IPS DF 4.7 (cell line): Measurements from ENCODE around the gene RPP25L.
A peak's percentile ranks its signal among the peaks of the same experiment; 100 is the strongest.

Experiments
- DNase-seq: peaks from one replicate; pipeline ENCODE4 v3.0.0-alpha.2; 2013; ENCODE audit warnings: low spot score; ENCODE audit errors: extremely low read depth

The RPP25L gene

DNA sequence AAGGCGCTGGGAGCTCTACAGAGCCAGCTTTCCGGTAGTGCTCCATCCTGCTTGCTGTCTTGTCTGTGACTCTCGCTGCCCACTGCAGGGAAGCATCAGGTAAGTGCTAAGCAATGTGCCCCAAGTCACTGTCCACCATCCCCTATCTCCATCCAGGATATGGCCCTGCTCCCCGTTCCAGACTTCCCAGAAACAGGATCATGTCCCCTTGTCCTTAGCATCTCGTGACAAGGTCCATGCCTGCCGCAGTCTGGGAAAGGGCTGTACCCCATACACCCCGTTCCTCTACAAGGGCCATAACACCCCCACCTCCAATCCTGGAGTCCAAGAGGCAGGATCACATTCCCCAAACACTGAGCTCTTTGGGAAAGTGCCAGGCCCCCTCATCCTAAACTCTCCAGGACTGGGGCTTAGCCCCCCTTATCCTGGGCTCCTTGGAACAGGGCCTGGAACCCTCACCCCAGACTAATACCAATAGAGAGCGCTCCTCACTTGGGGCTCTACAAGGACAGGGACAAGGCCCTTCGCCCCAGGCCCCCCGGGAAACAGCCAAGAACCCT, 566 bp downstream of the RPP25L start:
- DNase-seq, result no peak

- DNase-seq, result no peak
Observed at GRCh38 chr9:34610434-34611206, 1.3 kb downstream of the RPP25L start.

DNA sequence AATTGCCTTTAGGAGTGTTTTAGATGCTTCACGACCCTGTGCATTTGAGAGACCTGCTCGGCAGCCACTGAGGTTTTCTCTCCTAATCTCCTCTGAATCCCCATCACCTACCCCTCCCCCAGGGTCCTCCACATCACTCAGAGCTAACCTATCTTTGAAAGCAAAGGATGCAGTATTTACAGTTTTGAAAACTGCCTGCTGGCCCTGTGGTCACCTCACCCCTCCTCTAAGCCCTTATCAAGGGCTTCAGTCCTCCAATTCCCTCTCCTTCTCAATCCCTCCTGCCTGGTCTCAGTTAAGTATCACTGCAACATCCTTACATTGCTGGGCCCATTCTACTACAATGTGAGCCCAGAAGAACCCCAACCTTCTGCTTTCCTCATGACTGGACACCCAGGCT, 4.6 kb downstream of the RPP25L start:
- no peak for DNase-seq

- DNase-seq, result no peak
Observed at GRCh38 chr9:34606905-34607304, 5.0 kb downstream of the RPP25L start.

- no peak for DNase-seq
Observed at GRCh38 chr9:34606190-34606589, 5.7 kb downstream of the RPP25L start.

DNA sequence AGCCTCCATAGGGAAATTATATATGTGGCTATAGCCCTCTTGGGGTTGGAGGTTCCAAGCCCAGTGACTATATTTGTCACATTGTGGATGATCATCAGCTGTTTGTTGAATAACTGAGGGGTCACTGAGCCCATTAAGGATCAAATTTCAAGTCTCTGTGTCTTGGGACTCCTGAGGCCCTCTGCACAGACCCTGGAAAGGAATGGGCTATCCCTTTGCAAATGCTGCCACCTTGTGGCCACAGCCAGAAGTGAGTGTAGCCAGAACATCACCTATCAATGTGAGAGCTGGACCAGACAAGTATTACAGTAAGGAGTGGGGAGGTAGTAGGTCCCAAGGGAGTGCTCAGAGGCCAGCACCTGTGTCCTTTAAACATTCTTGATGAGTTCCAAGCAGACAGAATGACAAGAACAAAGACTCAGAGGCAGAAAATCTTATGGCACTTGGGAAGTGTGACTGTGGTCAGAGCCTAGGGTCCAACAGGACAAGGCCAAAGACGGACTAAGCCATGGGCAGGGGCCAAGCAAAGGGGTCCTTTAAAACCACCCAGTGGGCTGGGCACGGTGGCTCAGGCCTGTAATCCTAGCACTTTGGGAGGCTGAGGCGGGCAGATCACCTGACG, 8.2 kb downstream of the RPP25L start:
- peak; percentile 80 for DNase-seq

- DNase-seq, result no peak
Observed at GRCh38 chr9:34601937-34602573, 9.8 kb downstream of the RPP25L start.

DNA sequence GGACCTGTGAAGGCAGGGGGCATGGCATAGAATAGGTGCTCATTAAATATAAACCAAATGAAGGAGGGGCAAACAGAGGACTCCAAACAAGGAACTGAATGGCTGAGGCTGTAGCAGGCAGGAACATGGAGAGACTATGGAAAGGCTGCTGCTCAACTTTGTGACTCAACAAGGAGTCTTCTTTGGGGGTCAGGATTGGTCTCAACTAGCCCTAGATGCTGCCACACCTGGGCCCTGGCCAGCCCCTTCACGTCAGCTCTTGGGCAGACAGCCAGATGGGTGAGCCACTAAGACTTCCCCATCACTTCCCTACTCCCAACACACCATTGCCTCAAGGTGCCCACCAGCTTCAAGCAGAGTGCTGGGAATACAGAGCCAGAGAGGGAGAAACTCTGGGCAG, 11.0 kb downstream of the RPP25L start:
- no peak for DNase-seq

GRCh38 chr9:34599546-34599945, 12.4 kb downstream of the RPP25L start:
- DNase-seq, result no peak

DNA sequence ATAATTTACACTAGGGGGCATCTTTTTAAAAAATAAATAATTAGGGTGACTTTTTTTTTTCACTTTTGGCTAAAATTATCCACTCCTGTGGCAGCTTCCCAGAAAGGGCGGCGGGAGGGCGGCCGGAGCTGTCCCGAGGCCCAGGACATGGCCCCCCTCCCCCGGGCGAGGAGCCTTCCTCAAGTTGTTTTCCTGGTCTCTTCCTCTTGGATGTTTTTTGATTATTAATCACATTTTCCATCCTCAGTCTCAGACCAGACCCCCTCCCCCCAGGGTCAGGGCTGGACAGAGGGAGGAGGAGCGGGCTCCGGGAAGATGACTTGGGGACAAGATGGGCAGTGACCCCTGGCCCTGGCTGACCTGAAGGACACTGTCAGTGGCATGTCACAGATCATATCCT, 17.7 kb downstream of the RPP25L start:
- DNase-seq, result no peak

GRCh38 chr9:34592895-34593601, 18.8 kb downstream of the RPP25L start:
- no peak for DNase-seq

- no peak for DNase-seq
Observed at GRCh38 chr9:34591917-34592866, 19.7 kb downstream of the RPP25L start.

GRCh38 chr9:34591248-34591916, 20.5 kb downstream of the RPP25L start:
- DNase-seq, result no peak

GRCh38 chr9:34590381-34591247, 21.3 kb downstream of the RPP25L start:
- no peak for DNase-seq

DNA sequence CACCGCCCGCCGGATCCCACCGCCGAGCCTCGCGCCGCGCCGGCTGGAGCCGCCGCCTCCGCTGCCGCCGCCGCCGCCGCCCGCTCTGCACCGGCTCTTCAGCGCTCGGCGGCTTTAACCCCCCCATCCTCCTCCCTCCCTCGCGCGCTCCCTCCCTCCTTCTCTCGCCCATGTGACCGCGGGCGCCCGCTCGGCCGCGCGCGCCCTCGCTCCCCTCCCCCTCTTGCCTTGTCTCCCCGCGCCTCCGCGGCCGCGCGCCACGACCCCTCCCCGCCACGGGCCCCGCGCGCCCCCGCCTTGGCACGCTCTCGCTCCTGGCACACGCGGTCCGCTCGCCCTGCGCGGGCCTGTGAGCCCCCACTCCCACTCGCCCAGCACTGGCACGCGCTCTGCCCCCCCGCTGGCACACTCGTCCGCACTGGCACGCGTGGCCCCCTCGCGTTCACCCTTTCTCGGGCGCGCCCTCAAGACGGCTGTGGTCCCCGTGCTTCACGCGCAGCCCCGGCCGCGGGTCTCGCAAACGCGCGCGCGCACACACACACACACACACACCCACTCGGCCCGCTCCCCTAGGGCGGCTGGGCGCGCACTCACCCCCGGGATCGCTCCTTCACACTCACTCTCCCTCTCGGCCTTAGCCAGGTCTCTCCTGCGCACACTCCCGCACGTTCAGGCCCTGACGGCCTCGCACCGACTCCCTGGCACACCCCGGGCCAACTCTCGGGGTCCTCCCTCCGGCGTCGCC, 22.1 kb downstream of the RPP25L start, which contains the start of gene CNTFR:
Gene CNTFR (minus strand): TSS at position 89 of the 745 bp plus-strand sequence. CDS start 20,743 bp downstream, outside the sequence.
- DNase-seq, result no peak

GRCh38 chr9:34588671-34589635, 22.9 kb downstream of the RPP25L start:
- no peak for DNase-seq

DNA sequence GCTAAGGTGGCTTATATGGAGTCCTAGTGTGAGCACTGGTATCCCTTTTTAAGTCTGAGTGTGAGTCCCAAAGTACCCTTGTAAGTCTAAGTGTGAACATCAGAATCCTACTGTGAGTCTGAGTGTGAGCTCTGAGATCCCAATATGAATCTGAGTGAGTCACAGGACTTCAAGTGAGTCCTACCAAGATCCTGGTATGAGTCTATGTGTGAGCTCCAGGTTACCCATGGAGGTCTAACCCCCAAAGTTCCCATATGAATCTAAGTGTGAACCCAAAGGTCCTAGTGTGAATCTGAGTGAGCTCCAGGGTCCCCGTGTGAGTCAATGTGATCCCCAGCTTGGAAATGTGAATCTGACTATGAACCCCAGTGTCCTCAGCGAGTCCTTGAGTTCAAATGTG, 24.6 kb downstream of the RPP25L start:
- DNase-seq, result no peak
